Fibroblast of pulmonary artery (primary cell): ENCODE results near the gene SNAPC2.

ENCODE experiments used
- DNase-seq: peaks from one replicate; pipeline ENCODE4 v3.0.0-alpha.2; 2010; ENCODE audit warnings: low read depth
- H3K4me3 ChIP-seq: replicated peaks from 2 replicates; pipeline ENCODE4 v1.5.1; 2011; ENCODE audit warnings: low read depth, mild to moderate bottlenecking, control low read depth, low read length, moderate library complexity
- CTCF ChIP-seq: IDR thresholded peaks from 2 replicates; pipeline ENCODE4 v1.5.1; 2011; ENCODE audit warnings: mild to moderate bottlenecking, control low read depth, low read length, inconsistent platforms; ENCODE audit errors: missing control alignments

SNAPC2 gene

DNA sequence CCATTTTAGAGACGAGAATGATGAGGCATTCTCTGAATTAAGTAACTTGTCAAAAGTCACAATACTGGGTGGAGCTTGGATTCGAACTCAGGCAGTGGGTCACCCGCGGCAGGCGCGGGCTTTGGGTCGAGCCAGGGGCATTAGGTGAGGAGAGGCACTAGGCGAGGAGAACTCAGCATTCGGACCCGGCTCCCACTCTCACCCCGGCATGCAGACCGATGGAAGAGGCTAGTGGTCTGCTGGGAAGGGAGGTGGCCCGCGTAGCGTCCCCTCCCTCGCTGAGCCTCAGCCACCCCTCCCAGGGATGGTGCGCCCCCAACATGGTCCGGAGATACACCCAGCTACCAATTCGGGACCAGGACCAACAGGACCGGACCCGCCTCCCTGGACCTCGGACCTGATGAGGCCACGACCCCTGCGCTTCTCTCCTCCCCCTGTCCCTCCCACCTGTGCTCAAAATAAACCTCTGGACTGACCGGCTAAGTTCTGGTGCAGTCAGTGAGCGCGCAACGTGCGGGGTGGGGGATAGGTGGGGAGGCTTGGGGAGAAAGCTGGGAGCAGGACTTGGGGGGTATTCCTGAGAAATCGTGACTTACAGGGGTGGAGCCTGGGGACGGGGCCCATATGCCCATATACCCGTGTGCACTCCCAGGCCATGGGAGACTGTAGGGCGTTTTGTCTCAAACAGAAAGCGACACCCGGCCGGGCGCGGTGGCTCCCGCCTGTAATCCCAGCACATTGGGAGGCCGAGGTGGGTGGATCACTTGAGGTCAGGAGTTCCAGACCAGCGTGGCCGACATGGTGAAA is 1.3 kb upstream of the SNAPC2 start:
- no peak for TF ChIP-seq CTCF
- H3K4me3 ChIP-seq: no peak overlapping the region
- DNase-seq: no peak

DNA sequence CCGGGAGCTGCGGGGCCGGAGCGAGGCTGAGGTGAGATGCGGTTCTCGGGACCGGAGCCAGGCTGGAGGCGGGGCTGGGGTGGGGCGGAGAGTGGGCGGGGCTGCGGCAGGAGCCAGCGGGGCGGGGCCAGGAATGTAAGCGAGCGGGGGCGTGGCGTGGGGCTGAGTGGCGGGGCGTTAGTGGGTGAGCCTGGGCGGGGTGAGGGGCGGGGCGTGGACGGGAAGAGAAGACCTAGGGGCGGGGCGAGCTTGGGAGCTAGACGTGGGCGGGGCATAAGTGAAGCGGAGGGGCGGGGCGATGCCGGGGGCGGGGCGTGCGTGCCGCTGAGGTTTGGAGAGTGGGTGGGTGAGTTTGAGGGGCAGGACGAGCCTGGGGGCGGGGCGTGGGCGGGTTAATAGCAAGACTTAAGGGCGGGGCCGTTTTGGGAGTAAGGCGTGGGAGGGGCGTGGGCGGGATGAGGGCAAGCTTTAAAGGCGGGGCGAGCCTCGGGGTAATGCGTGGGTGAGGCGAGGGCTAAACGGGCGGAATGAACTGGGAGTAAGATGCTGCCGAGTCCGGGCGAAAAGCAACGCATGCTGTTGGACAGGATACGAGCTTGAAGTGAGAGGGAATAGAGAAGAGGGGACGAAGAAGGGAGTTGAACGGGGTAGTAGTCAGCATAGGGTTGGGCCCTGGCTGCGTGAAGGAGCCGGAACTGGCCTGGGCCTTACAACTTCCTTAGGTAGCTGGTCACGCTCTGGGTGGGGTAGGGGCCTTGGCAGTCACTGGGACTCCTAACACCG is 572 bp downstream of the SNAPC2 start:
- peak overlapping the region; percentile 68 for H3K4me3 ChIP-seq
- TF ChIP-seq CTCF: no peak
- peak; percentile 98 for DNase-seq

GRCh38 chr19:7921302-7921966 is 1.3 kb downstream of the SNAPC2 start:
- no peak for DNase-seq
- TF ChIP-seq CTCF: no peak
- H3K4me3 ChIP-seq: peak overlapping the region; percentile 64

DNA sequence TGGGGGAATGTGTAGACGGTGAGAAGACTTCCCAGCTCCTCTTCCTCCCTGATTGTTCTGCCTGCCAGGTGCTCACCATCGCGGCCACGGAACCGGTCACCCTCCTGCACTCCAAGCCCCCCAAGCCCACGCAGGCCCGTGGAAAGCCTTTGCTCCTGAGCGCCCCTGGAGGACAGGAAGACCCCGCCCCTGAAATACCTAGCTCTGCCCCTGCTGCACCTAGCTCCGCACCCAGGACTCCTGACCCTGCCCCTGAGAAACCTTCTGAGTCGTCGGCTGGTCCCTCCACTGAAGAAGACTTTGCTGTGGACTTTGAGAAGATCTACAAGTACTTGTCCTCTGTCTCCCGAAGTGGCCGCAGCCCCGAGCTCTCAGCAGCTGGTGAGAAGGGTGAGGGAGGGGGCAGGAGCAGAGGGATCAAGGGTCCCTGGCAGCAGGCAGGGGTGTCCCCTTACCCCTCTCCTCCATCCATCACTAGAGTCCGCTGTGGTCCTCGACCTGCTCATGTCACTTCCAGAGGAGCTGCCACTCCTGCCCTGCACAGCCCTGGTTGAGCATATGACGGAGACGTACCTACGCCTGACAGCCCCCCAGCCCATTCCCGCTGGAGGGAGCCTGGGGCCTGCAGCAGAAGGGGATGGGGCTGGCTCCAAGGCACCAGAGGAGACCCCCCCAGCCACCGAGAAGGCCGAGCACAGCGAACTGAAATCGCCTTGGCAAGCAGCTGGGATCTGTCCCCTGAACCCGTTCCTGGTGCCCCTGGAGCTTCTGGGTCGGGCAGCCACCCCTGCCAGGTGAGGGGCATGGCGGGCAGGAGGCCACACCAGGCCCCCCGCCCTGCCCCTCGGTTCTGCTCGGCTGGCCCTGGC is 2.1 kb downstream of the SNAPC2 start:
- H3K4me3 ChIP-seq: peak overlapping the region; percentile 64
- no peak for TF ChIP-seq CTCF
- no peak for DNase-seq

DNA sequence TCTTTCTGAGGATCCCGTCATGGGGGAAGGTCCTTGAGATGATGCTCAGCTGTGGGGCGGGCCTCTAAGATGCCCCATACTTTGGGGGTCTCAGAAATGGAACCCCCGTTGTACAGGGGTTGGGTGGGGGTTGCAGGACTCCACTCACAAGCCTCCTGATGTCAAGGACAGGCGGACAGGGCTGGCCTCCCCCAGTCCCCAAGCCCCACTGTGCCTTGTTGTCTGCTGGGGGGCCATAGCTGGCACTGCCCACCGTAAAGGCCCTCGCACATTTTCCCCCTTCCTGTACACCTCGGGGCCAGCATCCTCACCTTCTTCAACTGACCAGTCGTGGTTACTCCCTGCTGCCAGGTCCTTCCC is 2.7 kb downstream of the SNAPC2 start:
- DNase-seq: no peak
- no peak overlapping the region for H3K4me3 ChIP-seq
- TF ChIP-seq CTCF: no peak
